ENCODE results near the gene FADS3. TPM values are rescaled to one million over a fixed set of nuclear protein-coding genes. Genes with fewer than 3 reads are reported as not detected.

Gene FADS3
- total and polyA plus RNA-seq, 2 of the 13 experiments (the other 11 are each of a cell fraction or from before 2014, with no cell fraction given), result 13.4 to 23.2 TPM

DNA sequence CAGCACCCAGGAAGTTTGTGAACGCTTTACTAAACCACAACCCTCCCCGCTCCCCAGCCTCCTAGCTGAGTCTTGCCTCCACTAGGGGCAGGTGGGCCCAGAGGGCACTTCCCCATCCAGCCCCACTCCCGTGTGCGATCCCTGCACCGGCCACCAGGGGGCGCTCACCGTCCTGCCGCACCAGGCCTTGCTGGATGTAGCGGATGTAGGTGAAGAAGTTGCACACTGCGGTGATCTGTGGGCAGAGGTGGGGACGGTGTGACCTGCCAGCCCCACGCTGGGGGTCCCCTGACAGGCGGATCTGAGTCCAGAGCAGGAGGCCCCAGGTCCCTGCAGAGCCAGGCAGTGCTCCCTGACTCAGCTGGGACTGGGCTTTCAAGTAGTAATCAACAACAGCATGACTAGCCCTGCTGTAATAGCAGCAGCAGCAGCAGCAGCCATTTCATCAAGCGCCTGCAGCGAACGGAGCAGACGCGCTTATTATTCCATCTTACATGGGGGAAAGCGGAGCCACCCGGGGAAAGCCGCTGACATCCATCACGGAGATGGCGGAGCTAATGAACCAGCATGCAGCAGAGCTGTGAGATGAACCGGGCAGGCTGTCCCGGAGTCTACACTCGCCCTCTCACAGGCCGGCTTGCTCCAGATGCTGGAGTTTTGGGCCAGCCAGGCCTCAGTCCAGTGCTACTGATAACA is 7.9 kb upstream of the FADS3 start (continued):
- no peak for TF ChIP-seq ZBTB8A (CRISPR knock-in tag; IDR thresholded peaks at IDR 0.05; ENCODE audit: borderline replicate concordance, low read depth)
- peak; percentile 78; the same call in 1 of the 2 replicates for TF ChIP-seq ZNF619 (CRISPR knock-in tag; IDR thresholded peaks at IDR 0.05)
- no peak for TF ChIP-seq ZNF274 (CRISPR knock-in tag; IDR thresholded peaks at IDR 0.05)
- TF ChIP-seq STAG1 (CRISPR knock-in tag; IDR thresholded peaks at IDR 0.05), result peak; percentile 97
- TF ChIP-seq, protein P1, sequence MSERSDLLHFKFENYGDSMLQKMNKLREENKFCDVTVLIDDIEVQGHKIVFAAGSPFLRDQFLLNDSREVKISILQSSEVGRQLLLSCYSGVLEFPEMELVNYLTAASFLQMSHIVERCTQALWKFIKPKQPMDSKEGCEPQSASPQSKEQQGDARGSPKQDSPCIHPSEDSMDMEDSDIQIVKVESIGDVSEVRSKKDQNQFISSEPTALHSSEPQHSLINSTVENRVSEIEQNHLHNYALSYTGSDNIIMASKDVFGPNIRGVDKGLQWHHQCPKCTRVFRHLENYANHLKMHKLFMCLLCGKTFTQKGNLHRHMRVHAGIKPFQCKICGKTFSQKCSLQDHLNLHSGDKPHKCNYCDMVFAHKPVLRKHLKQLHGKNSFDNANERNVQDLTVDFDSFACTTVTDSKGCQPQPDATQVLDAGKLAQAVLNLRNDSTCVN (CRISPR knock-in tag; IDR thresholded peaks at IDR 0.05; ENCODE audit: borderline replicate concordance), result peak; percentile 46; the same call in 1 of the 2 replicates
- 0 out of 2 replicates have a peak, but pooled peaks have one; percentile 50 for TF ChIP-seq ZNF792 (CRISPR knock-in tag; IDR thresholded peaks at IDR 0.05)
- TF ChIP-seq ZFP62 (CRISPR knock-in tag; IDR thresholded peaks at IDR 0.05), result no peak
- TF ChIP-seq MIER2 (CRISPR knock-in tag; IDR thresholded peaks at IDR 0.05), result 0 out of 2 replicates have a peak, but pooled peaks have one; percentile 47
- no peak for TF ChIP-seq ZNF34 (CRISPR knock-in tag; IDR thresholded peaks at IDR 0.05; ENCODE audit: borderline replicate concordance)
- TF ChIP-seq, protein P2, sequence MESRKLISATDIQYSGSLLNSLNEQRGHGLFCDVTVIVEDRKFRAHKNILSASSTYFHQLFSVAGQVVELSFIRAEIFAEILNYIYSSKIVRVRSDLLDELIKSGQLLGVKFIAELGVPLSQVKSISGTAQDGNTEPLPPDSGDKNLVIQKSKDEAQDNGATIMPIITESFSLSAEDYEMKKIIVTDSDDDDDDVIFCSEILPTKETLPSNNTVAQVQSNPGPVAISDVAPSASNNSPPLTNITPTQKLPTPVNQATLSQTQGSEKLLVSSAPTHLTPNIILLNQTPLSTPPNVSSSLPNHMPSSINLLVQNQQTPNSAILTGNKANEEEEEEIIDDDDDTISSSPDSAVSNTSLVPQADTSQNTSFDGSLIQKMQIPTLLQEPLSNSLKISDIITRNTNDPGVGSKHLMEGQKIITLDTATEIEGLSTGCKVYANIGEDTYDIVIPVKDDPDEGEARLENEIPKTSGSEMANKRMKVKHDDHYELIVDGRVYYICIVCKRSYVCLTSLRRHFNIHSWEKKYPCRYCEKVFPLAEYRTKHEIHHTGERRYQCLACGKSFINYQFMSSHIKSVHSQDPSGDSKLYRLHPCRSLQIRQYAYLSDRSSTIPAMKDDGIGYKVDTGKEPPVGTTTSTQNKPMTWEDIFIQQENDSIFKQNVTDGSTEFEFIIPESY (CRISPR knock-in tag; IDR thresholded peaks at IDR 0.05), result peak; percentile 94
- TF ChIP-seq, protein P3, sequence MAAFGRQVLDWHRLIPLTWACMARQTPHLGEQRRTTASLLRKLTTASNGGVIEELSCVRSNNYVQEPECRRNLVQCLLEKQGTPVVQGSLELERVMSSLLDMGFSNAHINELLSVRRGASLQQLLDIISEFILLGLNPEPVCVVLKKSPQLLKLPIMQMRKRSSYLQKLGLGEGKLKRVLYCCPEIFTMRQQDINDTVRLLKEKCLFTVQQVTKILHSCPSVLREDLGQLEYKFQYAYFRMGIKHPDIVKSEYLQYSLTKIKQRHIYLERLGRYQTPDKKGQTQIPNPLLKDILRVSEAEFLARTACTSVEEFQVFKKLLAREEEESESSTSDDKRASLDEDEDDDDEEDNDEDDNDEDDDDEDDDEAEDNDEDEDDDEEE (CRISPR knock-in tag; IDR thresholded peaks at IDR 0.05), result no peak
- no peak for TF ChIP-seq MED13 (CRISPR knock-in tag; IDR thresholded peaks at IDR 0.05)
- peak; percentile 63; the same call in 1 of the 2 replicates for TF ChIP-seq FOXO1 (CRISPR knock-in tag; IDR thresholded peaks at IDR 0.05)
- TF ChIP-seq, protein P4, sequence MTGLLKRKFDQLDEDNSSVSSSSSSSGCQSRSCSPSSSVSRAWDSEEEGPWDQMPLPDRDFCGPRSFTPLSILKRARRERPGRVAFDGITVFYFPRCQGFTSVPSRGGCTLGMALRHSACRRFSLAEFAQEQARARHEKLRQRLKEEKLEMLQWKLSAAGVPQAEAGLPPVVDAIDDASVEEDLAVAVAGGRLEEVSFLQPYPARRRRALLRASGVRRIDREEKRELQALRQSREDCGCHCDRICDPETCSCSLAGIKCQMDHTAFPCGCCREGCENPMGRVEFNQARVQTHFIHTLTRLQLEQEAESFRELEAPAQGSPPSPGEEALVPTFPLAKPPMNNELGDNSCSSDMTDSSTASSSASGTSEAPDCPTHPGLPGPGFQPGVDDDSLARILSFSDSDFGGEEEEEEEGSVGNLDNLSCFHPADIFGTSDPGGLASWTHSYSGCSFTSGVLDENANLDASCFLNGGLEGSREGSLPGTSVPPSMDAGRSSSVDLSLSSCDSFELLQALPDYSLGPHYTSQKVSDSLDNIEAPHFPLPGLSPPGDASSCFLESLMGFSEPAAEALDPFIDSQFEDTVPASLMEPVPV (CRISPR knock-in tag; IDR thresholded peaks at IDR 0.05), result no peak
- TF ChIP-seq MYC (CRISPR knock-in tag; IDR thresholded peaks at IDR 0.05; ENCODE audit: borderline replicate concordance), result no peak; the same call in 1 of the 2 replicates
- TF ChIP-seq FOSL2 (CRISPR knock-in tag; IDR thresholded peaks at IDR 0.05), result peak; percentile 59
- no peak for TF ChIP-seq PAF1 (CRISPR knock-in tag; IDR thresholded peaks at IDR 0.05)
- no peak for TF ChIP-seq NFYB (CRISPR knock-in tag; IDR thresholded peaks at IDR 0.05)
- peak; percentile 85; the same call in 1 of the 2 replicates for TF ChIP-seq AHR (CRISPR knock-in tag; IDR thresholded peaks at IDR 0.05)
- peak; percentile 37; the same call in 1 of the 2 replicates for TF ChIP-seq CEBPG (CRISPR knock-in tag; IDR thresholded peaks at IDR 0.05)
- TF ChIP-seq, protein P5, sequence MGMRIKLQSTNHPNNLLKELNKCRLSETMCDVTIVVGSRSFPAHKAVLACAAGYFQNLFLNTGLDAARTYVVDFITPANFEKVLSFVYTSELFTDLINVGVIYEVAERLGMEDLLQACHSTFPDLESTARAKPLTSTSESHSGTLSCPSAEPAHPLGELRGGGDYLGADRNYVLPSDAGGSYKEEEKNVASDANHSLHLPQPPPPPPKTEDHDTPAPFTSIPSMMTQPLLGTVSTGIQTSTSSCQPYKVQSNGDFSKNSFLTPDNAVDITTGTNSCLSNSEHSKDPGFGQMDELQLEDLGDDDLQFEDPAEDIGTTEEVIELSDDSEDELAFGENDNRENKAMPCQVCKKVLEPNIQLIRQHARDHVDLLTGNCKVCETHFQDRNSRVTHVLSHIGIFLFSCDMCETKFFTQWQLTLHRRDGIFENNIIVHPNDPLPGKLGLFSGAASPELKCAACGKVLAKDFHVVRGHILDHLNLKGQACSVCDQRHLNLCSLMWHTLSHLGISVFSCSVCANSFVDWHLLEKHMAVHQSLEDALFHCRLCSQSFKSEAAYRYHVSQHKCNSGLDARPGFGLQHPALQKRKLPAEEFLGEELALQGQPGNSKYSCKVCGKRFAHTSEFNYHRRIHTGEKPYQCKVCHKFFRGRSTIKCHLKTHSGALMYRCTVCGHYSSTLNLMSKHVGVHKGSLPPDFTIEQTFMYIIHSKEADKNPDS (CRISPR knock-in tag; IDR thresholded peaks at IDR 0.05), result no peak
- TF ChIP-seq, protein P6, sequence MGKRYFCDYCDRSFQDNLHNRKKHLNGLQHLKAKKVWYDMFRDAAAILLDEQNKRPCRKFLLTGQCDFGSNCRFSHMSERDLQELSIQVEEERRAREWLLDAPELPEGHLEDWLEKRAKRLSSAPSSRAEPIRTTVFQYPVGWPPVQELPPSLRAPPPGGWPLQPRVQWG (CRISPR knock-in tag; IDR thresholded peaks at IDR 0.05; ENCODE audit: borderline replicate concordance, low read depth), result no peak
- TF ChIP-seq PHF20 (CRISPR knock-in tag; IDR thresholded peaks at IDR 0.05), result no peak
